IMR-90 (cell line): ENCODE measurements around the gene ADGRG7. TPM values are rescaled to one million over a fixed set of nuclear protein-coding genes. Genes with fewer than 3 reads are reported as not detected.

Source experiments
- ATAC-seq: fragments of 200-7000 bp; cut with Tn5 transposase; 2 replicates; pipeline ENCODE4 v1.9.1; 2020; ENCODE audit warnings: low read depth, mild to moderate bottlenecking, moderate library complexity
- BruUV-seq: library from RNA; stranded (reverse); fragments of 400-500 nt; replicated peaks from 2 replicates; lab custom pipeline; 2021; lab: Mats Ljungman, UMichigan
- CTCF ChIA-PET: fragments of 300-600 bp; formaldehyde crosslinking; extraction: SDS; loops from one replicate; lab custom pipeline; 2021; ENCODE audit warnings: antibody characterized with exemption; lab: Yijun Ruan, JAX
- POLR2A ChIA-PET: fragments of 300-600 bp; sonication (Branson Sonifier 250); formaldehyde crosslinking; loops from one replicate; lab custom pipeline; 2022; ENCODE audit warnings: antibody characterized with exemption; ENCODE audit not compliant: unreplicated experiment; lab: Charles Lee
- DNase-seq: peaks from one replicate; pipeline ENCODE4 v3.0.0; 2013
- H2AFZ ChIP-seq: replicated peaks from 2 replicates; pipeline ENCODE3; 2013; ENCODE audit warnings: low read length, mild to moderate bottlenecking; ENCODE audit not compliant: poor library complexity
- H2AK5ac ChIP-seq: 2 replicates; pipeline ENCODE4 v1.6.1; 2013; ENCODE audit warnings: low read depth, low read length, inconsistent platforms
- H2AK9ac ChIP-seq: replicated peaks from 2 replicates; pipeline ENCODE3; 2013; ENCODE audit warnings: mild to moderate bottlenecking, low read depth, low read length, moderate library complexity; ENCODE audit not compliant: poor library complexity
- H2BK120ac ChIP-seq: 2 replicates; pipeline ENCODE4 v1.6.1; 2013; ENCODE audit warnings: low read depth, low read length, inconsistent platforms
- H2BK15ac ChIP-seq: 3 replicates; pipeline ENCODE4 v1.6.1; 2013; ENCODE audit warnings: low read depth, low read length, inconsistent platforms
- H2BK20ac ChIP-seq: 2 replicates; pipeline ENCODE4 v1.6.1; 2013; ENCODE audit warnings: low read depth, mild to moderate bottlenecking, inconsistent platforms, low read length, moderate library complexity
- H2BK5ac ChIP-seq: 2 replicates; pipeline ENCODE4 v1.6.1; 2013; ENCODE audit warnings: mild to moderate bottlenecking, low read depth, low read length, inconsistent platforms; ENCODE audit not compliant: poor library complexity, severe bottlenecking
- H3K14ac ChIP-seq: replicated peaks from 2 replicates; pipeline ENCODE4 v1.6.1; 2013; ENCODE audit warnings: low read depth, low read length, inconsistent platforms
- H3K18ac ChIP-seq: 2 replicates; pipeline ENCODE4 v1.6.1; 2013; ENCODE audit warnings: low read depth, low read length, control low read depth
- H3K23ac ChIP-seq: 2 replicates; pipeline ENCODE4 v1.6.1; 2013; ENCODE audit warnings: low read depth, low read length, inconsistent platforms
- H3K27ac ChIP-seq: 2 replicates; pipeline ENCODE4 v1.5.1; 2013; ENCODE audit warnings: mild to moderate bottlenecking, control low read depth, low read length; ENCODE audit not compliant: insufficient read depth
- H3K27me3 ChIP-seq: 2 replicates; pipeline ENCODE4 v1.6.1; 2013; ENCODE audit warnings: low read length; ENCODE audit not compliant: control insufficient read depth, insufficient read depth
- H3K36me3 ChIP-seq: 2 replicates; pipeline ENCODE4 v1.6.1; 2013; ENCODE audit warnings: low read length, mixed read lengths; ENCODE audit not compliant: control insufficient read depth, insufficient read depth
- H3K4ac ChIP-seq: 2 replicates; pipeline ENCODE4 v1.6.1; 2013; ENCODE audit warnings: low read depth, low read length, inconsistent platforms
- H3K4me1 ChIP-seq: 2 replicates; pipeline ENCODE4 v1.6.1; 2013; ENCODE audit warnings: low read length, mixed read lengths; ENCODE audit not compliant: control insufficient read depth, insufficient read depth
- H3K4me2 ChIP-seq: 2 replicates; pipeline ENCODE4 v1.6.1; 2013; ENCODE audit warnings: low read depth, mild to moderate bottlenecking, control low read depth, low read length, moderate library complexity
- H3K4me3 ChIP-seq: 2 replicates; pipeline ENCODE4 v1.5.1; 2013; ENCODE audit warnings: low read depth, mild to moderate bottlenecking, control low read depth, low read length, moderate library complexity; ENCODE audit not compliant: insufficient read depth
- H3K56ac ChIP-seq: 2 replicates; pipeline ENCODE4 v1.6.1; 2013; ENCODE audit warnings: low read length, inconsistent platforms; ENCODE audit not compliant: insufficient read depth; ENCODE audit errors: extremely low read depth
- H3K79me1 ChIP-seq, 2 experiments: 2 replicates each; pipeline ENCODE4 v1.6.1; 2013; ENCODE audit warnings: low read length in 2 of 2, inconsistent platforms in 1 of 2, low read depth in 1 of 2
- H3K9ac ChIP-seq: 2 replicates; pipeline ENCODE4 v1.6.1; 2013; ENCODE audit warnings: low read depth, low read length, control low read depth
- H3K9me1 ChIP-seq: 2 replicates; pipeline ENCODE4 v1.6.1; 2013; ENCODE audit warnings: low read length, inconsistent platforms; ENCODE audit not compliant: insufficient read depth
- H3K9me3 ChIP-seq: 2 replicates; pipeline ENCODE4 v1.6.1; 2013; ENCODE audit warnings: low read length; ENCODE audit not compliant: control insufficient read depth, insufficient read depth
- H4K20me1 ChIP-seq: 2 replicates; pipeline ENCODE4 v1.6.1; 2013; ENCODE audit warnings: low read length, inconsistent platforms; ENCODE audit not compliant: insufficient read depth
- H4K5ac ChIP-seq: 2 replicates; pipeline ENCODE4 v1.6.1; 2013; ENCODE audit warnings: mild to moderate bottlenecking, low read depth, low read length, control low read depth
- H4K8ac ChIP-seq, 2 experiments: 2 replicates each; pipeline ENCODE4 v1.6.1; 2013; ENCODE audit warnings: low read depth in 2 of 2, low read length in 2 of 2, control low read depth in 1 of 2, inconsistent platforms in 1 of 2
- H4K91ac ChIP-seq: 2 replicates; pipeline ENCODE4 v1.6.1; 2013; ENCODE audit warnings: low read depth, low read length, inconsistent platforms; ENCODE audit not compliant: insufficient read depth
- BHLHE40 ChIP-seq: fragments of 150-350 bp; IDR thresholded peaks from 2 replicates; pipeline ENCODE4 v1.6.1; 2016; ENCODE audit warnings: mild to moderate bottlenecking, low read depth, low read length
- CEBPB ChIP-seq: IDR thresholded peaks from 2 replicates; pipeline ENCODE4 v1.6.1; 2012; ENCODE audit warnings: low read depth, low read length, improper control_type of control experiment
- CHD1 ChIP-seq: IDR thresholded peaks from 2 replicates; pipeline ENCODE4 v1.6.1; 2012; ENCODE audit warnings: low read depth, low read length, improper control_type of control experiment
- FOS ChIP-seq: fragments of 150-350 bp; IDR thresholded peaks from 2 replicates; pipeline ENCODE4 v1.6.1; 2016; ENCODE audit warnings: low read depth, low read length
- MAFK ChIP-seq: IDR thresholded peaks from 2 replicates; pipeline ENCODE4 v1.6.1; 2012; ENCODE audit warnings: low read depth, low read length, improper control_type of control experiment
- MAZ ChIP-seq: IDR thresholded peaks from 2 replicates; pipeline ENCODE4 v1.6.1; 2012; ENCODE audit warnings: low read depth, mild to moderate bottlenecking, low read length, improper control_type of control experiment, moderate library complexity, borderline replicate concordance
- MXI1 ChIP-seq: IDR thresholded peaks from 2 replicates; pipeline ENCODE4 v1.6.1; 2012; ENCODE audit warnings: low read depth, mild to moderate bottlenecking, low read length, moderate library complexity, borderline replicate concordance
- NFE2L2 ChIP-seq: fragments of 150-350 bp; IDR thresholded peaks from 2 replicates; pipeline ENCODE4 v1.6.1; 2016; ENCODE audit warnings: low read depth, mild to moderate bottlenecking, low read length
- POLR2A ChIP-seq: IDR thresholded peaks from 2 replicates; pipeline ENCODE4 v1.6.1; 2012; ENCODE audit warnings: mild to moderate bottlenecking, low read depth, low read length
- RAD21 ChIP-seq: IDR thresholded peaks from 2 replicates; pipeline ENCODE4 v1.6.1; 2012; ENCODE audit warnings: low read length, improper control_type of control experiment
- RCOR1 ChIP-seq: IDR thresholded peaks from 2 replicates; pipeline ENCODE4 v1.6.1; 2012; ENCODE audit warnings: mild to moderate bottlenecking, low read length, improper control_type of control experiment; ENCODE audit not compliant: insufficient replicate concordance
- RFX5 ChIP-seq: IDR thresholded peaks from 2 replicates; pipeline ENCODE4 v1.8.0; 2012; ENCODE audit warnings: low read depth, mild to moderate bottlenecking, low read length, moderate library complexity
- SMC3 ChIP-seq: fragments of 150-350 bp; IDR thresholded peaks from 2 replicates; pipeline ENCODE4 v1.6.1; 2016; ENCODE audit warnings: low read depth, mild to moderate bottlenecking, antibody characterized with exemption, low read length, moderate library complexity
- WGBS, 2 experiments: methylation state at CpG; one replicate each; pipeline versions ENCODE4 v1.1.5 to v1.1.7; 2013; ENCODE audit warnings: missing lambda C conversion rate in 2 of 2; ENCODE audit not compliant: insufficient read length in 1 of 2; ENCODE audit errors: extremely low coverage in 2 of 2; 5-methylcytosine and 5-hydroxymethylcytosine counted together
- dilution Hi-C: fragments of 300-500 bp; cut with HindIII; formaldehyde crosslinking; loops from one replicate; pipeline ENCODE4 v1.14.3; 2018; ENCODE audit warnings: low sequenced_read_pairs; ENCODE audit not compliant: unreplicated experiment
- in situ Hi-C: fragments of 300-500 bp; cut with MboI; formaldehyde crosslinking; loops from 3 replicates; pipeline ENCODE4 v1.14.3; 2019; ENCODE audit warnings: low sequenced_read_pairs, inconsistent platforms, mixed read lengths
- intact Hi-C: fragments of 100-400 bp; cut with micrococcal nuclease; formaldehyde crosslinking; loops from 2 replicates; pipeline ENCODE4 v1.10.0; 2022
- polyA plus RNA-seq, 3 experiments: library from polyadenylated mRNA; depleted of rRNA; stranded (reverse); fragments of >200 nt; gene quantifications; 2 replicates each; pipeline ENCODE4 v1.2.3, GENCODE V29; 2012; ENCODE audit warnings: low replicate concordance in 1 of 3
- total RNA-seq: library from RNA; depleted of rRNA; stranded (reverse); fragments of >200 nt; gene quantifications from 2 replicates; pipeline ENCODE4 v1.2.3, GENCODE V29; 2012
- TF ChIP-seq, protein P1 (sequence below): conservative IDR thresholded peaks from 2 replicates; pipeline ENCODE4 v1.5.1; 2012; ENCODE audit warnings: mild to moderate bottlenecking, low read depth, low read length, improper control_type of control experiment
- TF ChIP-seq, protein P2 (sequence below): fragments of 150-350 bp; IDR thresholded peaks from 2 replicates; pipeline ENCODE4 v1.6.1; 2017; ENCODE audit warnings: mild to moderate bottlenecking, antibody characterized with exemption, low read length, low read depth
- TF ChIP-seq, protein P3 (sequence below): fragments of 150-350 bp; IDR thresholded peaks from 2 replicates; pipeline ENCODE4 v1.6.1; 2016; ENCODE audit warnings: low read depth, mild to moderate bottlenecking, low read length, moderate library complexity, borderline replicate concordance

Gene ADGRG7
- total and polyA plus RNA-seq, 2 of the 4 experiments (the other 2 are of a cell fraction): not detected

DNA sequence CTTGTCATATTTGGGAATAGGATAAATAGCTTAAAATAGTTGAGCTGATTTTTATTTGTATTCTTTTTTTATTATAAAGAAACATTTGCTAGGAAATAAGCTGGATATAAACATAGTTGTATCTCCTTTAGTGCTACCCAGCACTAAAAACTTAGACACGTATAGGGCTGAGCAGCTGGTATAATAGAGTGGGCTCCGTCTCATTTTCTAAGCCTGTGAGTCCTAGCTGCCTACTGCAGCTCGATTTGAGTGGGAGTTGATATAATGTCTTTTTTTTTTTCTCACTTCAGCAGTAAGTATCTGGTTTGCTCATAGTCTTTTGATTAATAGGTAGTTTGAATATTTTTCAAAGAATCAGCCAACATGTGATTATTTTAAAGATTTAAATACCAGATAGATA is 134.1 kb downstream of the ADGRG7 start:
- no peak overlapping the region for H3K27ac ChIP-seq
- H3K14ac ChIP-seq: no peak overlapping the region
- ChIA-PET CTCF (no interaction called here), POLR2A (no interaction called here)
- WGBS, 2 experiments: no CpG with 5 or more reads among the region's 3 CpGs
- no peak overlapping the region for H3K56ac ChIP-seq
- H2BK20ac ChIP-seq: no peak overlapping the region
- dilution Hi-C loops (no loop called here), in situ Hi-C loops (loop anchor here (25.0 kb wide), 1 partner anchor 906 kb away; no protein-coding TSS in a partner anchor), intact Hi-C loops (no loop called here)
- peaks cover 4% of the 10 kb centered on the region; the same call in 1 of the 2 replicates for H3K9me1 ChIP-seq
- TF ChIP-seq MXI1 (no peak), RFX5 (no peak), POLR2A (no peak), RCOR1 (no peak), CEBPB (no peak), SMC3 (no peak), CHD1 (no peak), BHLHE40 (no peak), MAZ (no peak), RAD21 (no peak), NFE2L2 (no peak), MAFK (no peak), FOS (no peak)
- TF ChIP-seq, protein P1, sequence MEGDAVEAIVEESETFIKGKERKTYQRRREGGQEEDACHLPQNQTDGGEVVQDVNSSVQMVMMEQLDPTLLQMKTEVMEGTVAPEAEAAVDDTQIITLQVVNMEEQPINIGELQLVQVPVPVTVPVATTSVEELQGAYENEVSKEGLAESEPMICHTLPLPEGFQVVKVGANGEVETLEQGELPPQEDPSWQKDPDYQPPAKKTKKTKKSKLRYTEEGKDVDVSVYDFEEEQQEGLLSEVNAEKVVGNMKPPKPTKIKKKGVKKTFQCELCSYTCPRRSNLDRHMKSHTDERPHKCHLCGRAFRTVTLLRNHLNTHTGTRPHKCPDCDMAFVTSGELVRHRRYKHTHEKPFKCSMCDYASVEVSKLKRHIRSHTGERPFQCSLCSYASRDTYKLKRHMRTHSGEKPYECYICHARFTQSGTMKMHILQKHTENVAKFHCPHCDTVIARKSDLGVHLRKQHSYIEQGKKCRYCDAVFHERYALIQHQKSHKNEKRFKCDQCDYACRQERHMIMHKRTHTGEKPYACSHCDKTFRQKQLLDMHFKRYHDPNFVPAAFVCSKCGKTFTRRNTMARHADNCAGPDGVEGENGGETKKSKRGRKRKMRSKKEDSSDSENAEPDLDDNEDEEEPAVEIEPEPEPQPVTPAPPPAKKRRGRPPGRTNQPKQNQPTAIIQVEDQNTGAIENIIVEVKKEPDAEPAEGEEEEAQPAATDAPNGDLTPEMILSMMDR: no peak
- TF ChIP-seq, protein P2, sequence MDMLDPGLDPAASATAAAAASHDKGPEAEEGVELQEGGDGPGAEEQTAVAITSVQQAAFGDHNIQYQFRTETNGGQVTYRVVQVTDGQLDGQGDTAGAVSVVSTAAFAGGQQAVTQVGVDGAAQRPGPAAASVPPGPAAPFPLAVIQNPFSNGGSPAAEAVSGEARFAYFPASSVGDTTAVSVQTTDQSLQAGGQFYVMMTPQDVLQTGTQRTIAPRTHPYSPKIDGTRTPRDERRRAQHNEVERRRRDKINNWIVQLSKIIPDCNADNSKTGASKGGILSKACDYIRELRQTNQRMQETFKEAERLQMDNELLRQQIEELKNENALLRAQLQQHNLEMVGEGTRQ: no peak
- TF ChIP-seq, protein P3, sequence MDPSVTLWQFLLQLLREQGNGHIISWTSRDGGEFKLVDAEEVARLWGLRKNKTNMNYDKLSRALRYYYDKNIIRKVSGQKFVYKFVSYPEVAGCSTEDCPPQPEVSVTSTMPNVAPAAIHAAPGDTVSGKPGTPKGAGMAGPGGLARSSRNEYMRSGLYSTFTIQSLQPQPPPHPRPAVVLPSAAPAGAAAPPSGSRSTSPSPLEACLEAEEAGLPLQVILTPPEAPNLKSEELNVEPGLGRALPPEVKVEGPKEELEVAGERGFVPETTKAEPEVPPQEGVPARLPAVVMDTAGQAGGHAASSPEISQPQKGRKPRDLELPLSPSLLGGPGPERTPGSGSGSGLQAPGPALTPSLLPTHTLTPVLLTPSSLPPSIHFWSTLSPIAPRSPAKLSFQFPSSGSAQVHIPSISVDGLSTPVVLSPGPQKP: no peak
- no peak overlapping the region for H4K91ac ChIP-seq
- H3K4me2 ChIP-seq: no peak overlapping the region
- H2BK120ac ChIP-seq: no peak overlapping the region
- no peak overlapping the region for H2AFZ ChIP-seq
- no peak overlapping the region for H2AK5ac ChIP-seq
- H4K20me1 ChIP-seq: peaks cover 8% of the 10 kb centered on the region; the same call in 1 of the 2 replicates
- no peak overlapping the region for H4K8ac ChIP-seq
- peaks cover 6 to 30% of the 10 kb centered on the region in 2 experiments for H3K79me1 ChIP-seq
- no peak overlapping the region for H4K5ac ChIP-seq
- ATAC-seq (no peak), DNase-seq (no peak)
- H2BK5ac ChIP-seq: no peak overlapping the region
- no TSS peak for BruUV-seq
- no peak overlapping the region for H3K4ac ChIP-seq
- H3K9ac ChIP-seq: no peak overlapping the region
- no peak overlapping the region for H3K23ac ChIP-seq
- no peak overlapping the region for H3K18ac ChIP-seq
- H2BK15ac ChIP-seq: no peak overlapping the region
- no peak overlapping the region for H3K4me3 ChIP-seq
- peaks cover 34% of the 10 kb centered on the region for H3K36me3 ChIP-seq
- H2AK9ac ChIP-seq: no peak overlapping the region
- no peaks in the 10 kb centered on the region for H3K27me3 ChIP-seq
- H3K4me1 ChIP-seq: no peaks in the 10 kb centered on the region
- H3K9me3 ChIP-seq: no peaks in the 10 kb centered on the region
